ENCODE results near the gene TOX3.

- TF ChIP-seq EZH2 (IDR thresholded peaks at IDR 0.05) (no peak), POLR2AphosphoS5 (IDR thresholded peaks at IDR 0.05; ENCODE audit: borderline replicate concordance, low read depth, low read length) (no peak)
Observed at GRCh38 chr16:52473096-52473495, 73.8 kb downstream of the TOX3 start.

Measured in SK-N-MC (cell line).